Kidney (tissue), 14 donors: ENCODE results near the gene ASB2. TPM values are rescaled to one million over a fixed set of nuclear protein-coding genes. Genes with fewer than 3 reads are reported as not detected.

Source experiments
- DNase-seq, 5 donors: peaks; one replicate each; pipeline ENCODE4 v3.0.0-alpha.2; 2013 to 2020
- FAIRE-seq: peaks from 2 replicates; lab custom pipeline; 2012; peaks lifted over from hg19 to GRCh38; lab: Jason Lieb, UNC
- H3K27ac ChIP-seq, 2 donors: one replicate each; pipeline ENCODE4 v1.7.0; 2013; ENCODE audit warnings: low read depth in 2 of 2, low read length in 2 of 2, inconsistent platforms in 1 of 2
- H3K27me3 ChIP-seq: one replicate; pipeline ENCODE4 v1.7.1; 2013; ENCODE audit warnings: low read length, inconsistent platforms; ENCODE audit not compliant: control insufficient read depth, insufficient read depth
- H3K36me3 ChIP-seq, 3 donors: one replicate each; pipeline versions ENCODE4 v1.7.0 to v1.7.1; 2013; ENCODE audit warnings: low read length in 3 of 3, control low read depth in 1 of 3, inconsistent platforms in 1 of 3; ENCODE audit not compliant: insufficient read depth in 3 of 3, control insufficient read depth in 2 of 3
- H3K4me1 ChIP-seq, 3 donors: one replicate each; pipeline versions ENCODE4 v1.7.0 to v1.7.1; 2013; ENCODE audit warnings: low read length in 3 of 3, inconsistent platforms in 1 of 3, low read depth in 1 of 3; ENCODE audit not compliant: control insufficient read depth in 2 of 3, insufficient read depth in 2 of 3
- H3K4me3 ChIP-seq, 3 donors: one replicate each; pipeline versions ENCODE4 v1.7.0 to v1.8.1; 2013; ENCODE audit warnings: low read length in 3 of 3, control low read depth in 1 of 3, inconsistent platforms in 1 of 3
- H3K9ac ChIP-seq, 3 donors: one replicate each; pipeline versions ENCODE4 v1.7.0 to v1.7.1; 2013; ENCODE audit warnings: low read length in 3 of 3, control low read depth in 1 of 3, inconsistent platforms in 1 of 3
- H3K9me3 ChIP-seq, 3 donors: one replicate each; pipeline versions ENCODE4 v1.7.0 to v1.7.1; 2013; ENCODE audit warnings: low read length in 3 of 3, control low read depth in 1 of 3, inconsistent platforms in 1 of 3; ENCODE audit not compliant: control insufficient read depth in 2 of 3, insufficient read depth in 1 of 3
- CTCF ChIP-seq: IDR thresholded peaks from 3 replicates; pipeline ENCODE4 v1.5.1; 2012; ENCODE audit warnings: mild to moderate bottlenecking, moderate library complexity, borderline replicate concordance; ENCODE audit not compliant: insufficient read depth; ENCODE audit errors: extremely low read depth
- intact Hi-C: fragments of 100-400 bp; cut with DNase I; formaldehyde crosslinking; loops from one replicate; pipeline ENCODE4 v1.11.1; 2022
- polyA plus RNA-seq: library from polyadenylated mRNA; stranded (reverse); fragments of 350-450 nt; fragmentation: Illumina TruSeq; extraction: RNeasy Lipid Tissue Mini Kit (QIAGEN cat#74804); gene quantifications from one replicate; pipeline ENCODE4 v1.2.3, GENCODE V29; 2014; ENCODE audit warnings: low read depth, low replicate concordance; ENCODE audit not compliant: insufficient read depth
- total RNA-seq: library from RNA; stranded (reverse); fragmentation: NEBNext Ultra II Directional; extraction: Animal tissue kit (Norgen Biotek cat#: 25700); gene quantifications from one replicate; pipeline ENCODE4 v1.2.1, GENCODE V29; 2021
- donor health status: control.
- donor health status: control.
- donor health status: control.
- donor health status: control.
- donor health status: control.
- donor health status: DM: yes; HTN: yes; CAD: no.
- donor health status: Normal renal cell carcinoma (clear cell type).

The ASB2 gene
- total and polyA plus RNA-seq, 2 donors from 2014 or later = 0.97 to 3.7 TPM

- Histone ChIP-seq H3K27ac (no peak overlapping the region), H3K27me3 (peaks cover 3% of the 10 kb centered on the region), H3K4me3 (no peak overlapping the region), H3K9me3 (no peaks in the 10 kb centered on the region), H3K36me3 (no peaks in the 10 kb centered on the region), H3K9ac (no peak overlapping the region), H3K4me1 (peaks cover 0 to 4% (median 3%) of the 10 kb centered on the region in 3 donors)
- no peak for TF ChIP-seq CTCF
- FAIRE-seq (no peak), DNase-seq (no peak)
- intact Hi-C loops = loop anchor here (5.0 kb wide), 1 partner anchor 52 kb away; no protein-coding TSS in a partner anchor
These were observed 22.6 kb upstream of the ASB2 start for GRCh38 chr14:93998871-93999403.

- FAIRE-seq = no peak
- intact Hi-C loops = loop anchor here (5.0 kb wide), 1 partner anchor 51 kb away; no protein-coding TSS in a partner anchor
- H3K9me3 ChIP-seq = no peaks in the 10 kb centered on the region
- no peaks in the 10 kb centered on the region for H3K36me3 ChIP-seq
- TF ChIP-seq CTCF = no peak
- no peaks in the 10 kb centered on the region for H3K4me1 ChIP-seq
- DNase-seq = no peak
- no peak overlapping the region for H3K9ac ChIP-seq
- H3K27ac ChIP-seq = no peak overlapping the region
- H3K27me3 ChIP-seq = peaks cover 3% of the 10 kb centered on the region
- no peak overlapping the region for H3K4me3 ChIP-seq
These were observed 21.8 kb upstream of the ASB2 start for GRCh38 chr14:93997916-93998870.

GRCh38 chr14:93997082-93997481 is 20.7 kb upstream of the ASB2 start, which contains the start of gene CCDC197:
Gene CCDC197, plus strand, starts transcription at chr14:93997301. Its CDS starts 831 bp downstream, at chr14:93998132.
- no peak for TF ChIP-seq CTCF
- intact Hi-C loops = loop anchor here (5.0 kb wide), 1 partner anchor 50 kb away; no protein-coding TSS in a partner anchor
- Histone ChIP-seq H3K27me3 (peaks cover 3% of the 10 kb centered on the region), H3K4me1 (no peaks in the 10 kb centered on the region), H3K27ac (no peak within 1 kb of the TSS), H3K9me3 (no peaks in the 10 kb centered on the region), H3K4me3 (no peak within 1 kb of the TSS), H3K9ac (no peak within 1 kb of the TSS), H3K36me3 (no peaks in the 10 kb centered on the region)
- DNase-seq (no peak), FAIRE-seq (no peak)
